Measurements from ENCODE around the gene ORMDL3. TPM values are rescaled to one million over a fixed set of nuclear protein-coding genes. Genes with fewer than 3 reads are reported as not detected.
"Not testable (repeated sequence)": the region's sequence is repeated elsewhere in the genome, so short reads cannot be mapped to it uniquely, and the experiment has no call there.

The ORMDL3 gene
- total and polyA plus RNA-seq, 8 donors = 36.4 to 78.1 (median 57.8) TPM

GRCh38 chr17:39951924-39952679 lies 24.7 kb upstream of the ORMDL3 start:
- intact Hi-C loops (cut with DNase I) = no loop called here
- WGBS, 2 donors = 62 to 64% methylated on average over 22 of the region's 22 CpGs
- ATAC-seq (no peak), DNase-seq (peak in 3 of 6 donors; percentile 42 to 57 (median 43)), FAIRE-seq (no peak)
- H3K9me3 ChIP-seq = no peaks in the 10 kb centered on the region
- peaks cover 0 to 6% (median 3%) of the 10 kb centered on the region in 3 donors for H3K4me1 ChIP-seq
- H3K27me3 ChIP-seq = no peaks in the 10 kb centered on the region
- H3K27ac ChIP-seq = no peak overlapping the region
- no peaks in the 10 kb centered on the region for H3K36me3 ChIP-seq
- peak overlapping the region in 2 of 4 donors; percentile 23 to 38 for H3K4me3 ChIP-seq
- no peak for TF ChIP-seq CTCF (IDR thresholded peaks at IDR 0.05)

GRCh38 chr17:39950871-39951348 lies 23.5 kb upstream of the ORMDL3 start:
- Histone ChIP-seq H3K9me3 (no peaks in the 10 kb centered on the region), H3K27ac (no peak overlapping the region), H3K36me3 (no peaks in the 10 kb centered on the region), H3K27me3 (no peaks in the 10 kb centered on the region), H3K4me1 (peaks cover 0 to 6% (median 3%) of the 10 kb centered on the region in 3 donors), H3K4me3 (no peak overlapping the region)
- intact Hi-C loops (cut with DNase I) = no loop called here
- DNase-seq = peak in 4 of 6 donors; percentile 26 to 54 (median 34)
- 36 to 37% methylated on average over 5 of the region's 5 CpGs for whole genome bisulfite sequencing, 2 donors
- no peak for FAIRE-seq
- TF ChIP-seq CTCF (IDR thresholded peaks at IDR 0.05) = no peak
- no peak for ATAC-seq

GRCh38 chr17:39949028-39949427 lies 21.6 kb upstream of the ORMDL3 start:
- ATAC-seq = no peak
- peak overlapping the region in 1 of 4 donors; percentile 28 for H3K27ac ChIP-seq

GRCh38 chr17:39948489-39948828 lies 21.1 kb upstream of the ORMDL3 start:
- H3K4me1 ChIP-seq; FAIRE-seq; ATAC-seq; H3K27me3 ChIP-seq; intact Hi-C loops (cut with DNase I); H3K4me3 ChIP-seq; DNase-seq; H3K36me3 ChIP-seq; H3K9me3 ChIP-seq; H3K27ac ChIP-seq: not testable (repeated sequence)
- WGBS, 2 donors = 85 to 97% methylated on average over 5 of the region's 5 CpGs

More at GRCh38 chr17:39949028-39949427, 21.6 kb upstream of the ORMDL3 start:
- WGBS, 2 donors = 77 to 90% methylated on average over 2 of the region's 2 CpGs
- no peaks in the 10 kb centered on the region for H3K36me3 ChIP-seq
- DNase-seq (no peak), FAIRE-seq (no peak)
- peaks cover 0 to 6% (median 3%) of the 10 kb centered on the region in 3 donors for H3K4me1 ChIP-seq
- no peak for TF ChIP-seq CTCF (IDR thresholded peaks at IDR 0.05)
- no peaks in the 10 kb centered on the region for H3K9me3 ChIP-seq
- no peak overlapping the region for H3K4me3 ChIP-seq
- H3K27me3 ChIP-seq = no peaks in the 10 kb centered on the region
- intact Hi-C loops (cut with DNase I) = no loop called here

- Histone ChIP-seq H3K27ac (no peak overlapping the region), H3K4me3 (no peak overlapping the region), H3K4me1 (peaks cover 0 to 3% (median 0%) of the 10 kb centered on the region in 3 donors), H3K36me3 (no peaks in the 10 kb centered on the region), H3K9me3 (no peaks in the 10 kb centered on the region), H3K27me3 (no peaks in the 10 kb centered on the region)
- 80 to 83% methylated on average over 15 of the region's 15 CpGs for WGBS, 2 donors
- TF ChIP-seq CTCF (IDR thresholded peaks at IDR 0.05) = no peak
- intact Hi-C loops (cut with DNase I) = no loop called here
- FAIRE-seq (no peak), ATAC-seq (no peak), DNase-seq (no peak)
These were observed 19.3 kb upstream of the ORMDL3 start for GRCh38 chr17:39946551-39947330.

Measured in pancreas (tissue), 10 donors.